ENCODE measurements around the gene RGS3.
"Not testable (repeated sequence)": the region's sequence is repeated elsewhere in the genome, so short reads cannot be mapped to it uniquely, and the experiment has no call there.

RGS3 gene

GRCh38 chr9:113483676-113484257, 20.2 kb downstream of the RGS3 start:
- TF ChIP-seq CTCF (IDR thresholded peaks at IDR 0.05; ENCODE audit: low read depth, low read length, missing control alignments) = no peak
- no peak overlapping the region for H3K4me3 ChIP-seq (replicated peaks; ENCODE audit: low read depth, low read length)
- no peak for DNase-seq (ENCODE audit: extremely low read depth, low read depth)

GRCh38 chr9:113484258-113484730, 20.8 kb downstream of the RGS3 start:
- TF ChIP-seq CTCF (IDR thresholded peaks at IDR 0.05; ENCODE audit: low read depth, low read length, missing control alignments) = no peak
- no peak for DNase-seq (ENCODE audit: extremely low read depth, low read depth)
- H3K4me3 ChIP-seq (replicated peaks; ENCODE audit: low read depth, low read length) = no peak overlapping the region

- no peak for DNase-seq (ENCODE audit: extremely low read depth, low read depth)
- H3K4me3 ChIP-seq (replicated peaks; ENCODE audit: low read depth, low read length) = no peak overlapping the region
- no peak for TF ChIP-seq CTCF (IDR thresholded peaks at IDR 0.05; ENCODE audit: low read depth, low read length, missing control alignments)
Measured at GRCh38 chr9:113485761-113486115, 22.2 kb downstream of the RGS3 start.

- no peak for DNase-seq (ENCODE audit: extremely low read depth, low read depth)
- H3K4me3 ChIP-seq (replicated peaks; ENCODE audit: low read depth, low read length) = no peak overlapping the region
- TF ChIP-seq CTCF (IDR thresholded peaks at IDR 0.05; ENCODE audit: low read depth, low read length, missing control alignments) = no peak
Measured at GRCh38 chr9:113486327-113486726, 22.8 kb downstream of the RGS3 start.

GRCh38 chr9:113488071-113488470, 24.5 kb downstream of the RGS3 start:
- no peak for TF ChIP-seq CTCF (IDR thresholded peaks at IDR 0.05; ENCODE audit: low read depth, low read length, missing control alignments)
- DNase-seq (ENCODE audit: extremely low read depth, low read depth) = no peak

GRCh38 chr9:113488490-113488889, 25.0 kb downstream of the RGS3 start:
- no peak overlapping the region for H3K4me3 ChIP-seq (replicated peaks; ENCODE audit: low read depth, low read length)
- no peak for DNase-seq (ENCODE audit: extremely low read depth, low read depth)
- no peak for TF ChIP-seq CTCF (IDR thresholded peaks at IDR 0.05; ENCODE audit: low read depth, low read length, missing control alignments)

More at GRCh38 chr9:113488071-113488470, 24.5 kb downstream of the RGS3 start:
- H3K4me3 ChIP-seq (replicated peaks; ENCODE audit: low read depth, low read length) = no peak overlapping the region

- not testable (repeated sequence) for H3K4me3 ChIP-seq (replicated peaks; ENCODE audit: low read depth, low read length); DNase-seq (ENCODE audit: extremely low read depth, low read depth)
Measured at GRCh38 chr9:113491147-113491546, 27.6 kb downstream of the RGS3 start.
